ENCODE data around the gene GATD1. TPM values are rescaled to one million over a fixed set of nuclear protein-coding genes. Genes with fewer than 3 reads are reported as not detected.

Gene GATD1
- total RNA-seq, 1 donor from 2014 or later: 51.9 TPM

- H3K27me3 Mint-ChIP-seq (ENCODE audit: low read depth, unreplicated experiment): no peaks in the 10 kb centered on the region
- H3K36me3 ChIP-seq (ENCODE audit: insufficient read depth, low read length): peaks cover 5% of the 10 kb centered on the region
- no peaks in the 10 kb centered on the region for H3K9me3 ChIP-seq (ENCODE audit: insufficient read depth, low read depth, low read length)
- no peaks in the 10 kb centered on the region for H3K36me3 Mint-ChIP-seq (ENCODE audit: low read depth, unreplicated experiment)
- no peak for TF ChIP-seq CTCF (IDR thresholded peaks at IDR 0.05; ENCODE audit: insufficient read depth, low read depth, low read length)
- TF ChIP-seq EZH2 (IDR thresholded peaks at IDR 0.05; ENCODE audit: insufficient read depth, low read length): no peak
- FAIRE-seq: no peak
- H4K20me1 ChIP-seq (ENCODE audit: insufficient read depth, low read length): peaks cover 51% of the 10 kb centered on the region
- H3K4me1 ChIP-seq (ENCODE audit: insufficient read depth, low read length): peaks cover 15% of the 10 kb centered on the region
- peak overlapping the region; percentile 6 for H3K4me2 ChIP-seq (ENCODE audit: low read length)
- peaks cover 10% of the 10 kb centered on the region for H3K4me1 Mint-ChIP-seq (ENCODE audit: low read depth, unreplicated experiment)
- peak overlapping the region; percentile 34 for H3K4me3 Mint-ChIP-seq (ENCODE audit: unreplicated experiment)
- no peak overlapping the region for H2AFZ ChIP-seq (ENCODE audit: low read depth, low read length)
- peaks cover 68% of the 10 kb centered on the region for H3K79me2 ChIP-seq (ENCODE audit: insufficient read depth, low read length)
- DNase-seq (ENCODE audit: low read depth): no peak
- H3K9me3 Mint-ChIP-seq (ENCODE audit: unreplicated experiment): no peaks in the 10 kb centered on the region
- no peak overlapping the region for H3K27ac ChIP-seq (ENCODE audit: low read depth, low read length)
- H3K27me3 ChIP-seq (ENCODE audit: insufficient read depth, low read length): no peaks in the 10 kb centered on the region
- H3K9ac ChIP-seq (ENCODE audit: low read length): no peak overlapping the region
- no peak overlapping the region for H3K27ac Mint-ChIP-seq (ENCODE audit: unreplicated experiment)
- H3K4me3 ChIP-seq (ENCODE audit: insufficient read depth, low read depth, low read length): no peak overlapping the region
Measured at GRCh38 chr11:749731-750130, 27.6 kb downstream of the GATD1 start.

- H3K36me3 ChIP-seq (ENCODE audit: insufficient read depth, low read length): peaks cover 5% of the 10 kb centered on the region
- H3K27me3 Mint-ChIP-seq (ENCODE audit: low read depth, unreplicated experiment): no peaks in the 10 kb centered on the region
- peak overlapping the region; percentile 93 for H3K9ac ChIP-seq (ENCODE audit: low read length)
- FAIRE-seq (no peak), DNase-seq (ENCODE audit: low read depth) (no peak)
- H3K27ac Mint-ChIP-seq (ENCODE audit: unreplicated experiment): peak overlapping the region; percentile 90
- peak overlapping the region; percentile 93 for H3K4me3 Mint-ChIP-seq (ENCODE audit: unreplicated experiment)
- H3K36me3 Mint-ChIP-seq (ENCODE audit: low read depth, unreplicated experiment): no peaks in the 10 kb centered on the region
- H3K27me3 ChIP-seq (ENCODE audit: insufficient read depth, low read length): no peaks in the 10 kb centered on the region
- peak overlapping the region; percentile 76 for H3K4me3 ChIP-seq (ENCODE audit: insufficient read depth, low read depth, low read length)
- H3K9me3 ChIP-seq (ENCODE audit: insufficient read depth, low read depth, low read length): no peaks in the 10 kb centered on the region
- no peaks in the 10 kb centered on the region for H3K9me3 Mint-ChIP-seq (ENCODE audit: unreplicated experiment)
- H3K79me2 ChIP-seq (ENCODE audit: insufficient read depth, low read length): peaks cover 53% of the 10 kb centered on the region
- H3K4me2 ChIP-seq (ENCODE audit: low read length): peak overlapping the region; percentile 92
- H4K20me1 ChIP-seq (ENCODE audit: insufficient read depth, low read length): peaks cover 37% of the 10 kb centered on the region
- peaks cover 10% of the 10 kb centered on the region for H3K4me1 Mint-ChIP-seq (ENCODE audit: low read depth, unreplicated experiment)
- peak overlapping the region; percentile 61 for H3K27ac ChIP-seq (ENCODE audit: low read depth, low read length)
- H3K4me1 ChIP-seq (ENCODE audit: insufficient read depth, low read length): peaks cover 15% of the 10 kb centered on the region
- TF ChIP-seq CTCF (IDR thresholded peaks at IDR 0.05; ENCODE audit: insufficient read depth, low read depth, low read length) (no peak), EZH2 (IDR thresholded peaks at IDR 0.05; ENCODE audit: insufficient read depth, low read length) (no peak)
- H2AFZ ChIP-seq (ENCODE audit: low read depth, low read length): peak overlapping the region; percentile 84
Measured at GRCh38 chr11:748007-748359, 29.3 kb downstream of the GATD1 start.

GRCh38 chr11:747158-748006 lies 29.9 kb downstream of the GATD1 start, which contains the start of gene TALDO1:
TALDO1 (plus strand) TSS chr11:747464; CDS start chr11:747482, 18 bp downstream.
- H3K9me3 ChIP-seq (ENCODE audit: insufficient read depth, low read depth, low read length): no peaks in the 10 kb centered on the region
- no peaks in the 10 kb centered on the region for H3K27me3 ChIP-seq (ENCODE audit: insufficient read depth, low read length)
- peak within 1 kb of the TSS; percentile 93 for H3K4me3 Mint-ChIP-seq (ENCODE audit: unreplicated experiment)
- DNase-seq (ENCODE audit: low read depth) (peak; percentile 57), FAIRE-seq (no peak)
- no peaks in the 10 kb centered on the region for H3K27me3 Mint-ChIP-seq (ENCODE audit: low read depth, unreplicated experiment)
- no peaks in the 10 kb centered on the region for H3K9me3 Mint-ChIP-seq (ENCODE audit: unreplicated experiment)
- peaks cover 47% of the 10 kb centered on the region for H3K79me2 ChIP-seq (ENCODE audit: insufficient read depth, low read length)
- H3K4me1 Mint-ChIP-seq (ENCODE audit: low read depth, unreplicated experiment): peaks cover 10% of the 10 kb centered on the region
- H3K4me3 ChIP-seq (ENCODE audit: insufficient read depth, low read depth, low read length): peak within 1 kb of the TSS; percentile 76
- H3K27ac ChIP-seq (ENCODE audit: low read depth, low read length): peak within 1 kb of the TSS; percentile 61
- H2AFZ ChIP-seq (ENCODE audit: low read depth, low read length): peak within 1 kb of the TSS; percentile 96
- peaks cover 32% of the 10 kb centered on the region for H4K20me1 ChIP-seq (ENCODE audit: insufficient read depth, low read length)
- no peaks in the 10 kb centered on the region for H3K36me3 Mint-ChIP-seq (ENCODE audit: low read depth, unreplicated experiment)
- H3K27ac Mint-ChIP-seq (ENCODE audit: unreplicated experiment): peak within 1 kb of the TSS; percentile 90
- H3K4me2 ChIP-seq (ENCODE audit: low read length): peak within 1 kb of the TSS; percentile 92
- H3K36me3 ChIP-seq (ENCODE audit: insufficient read depth, low read length): peaks cover 1% of the 10 kb centered on the region
- H3K4me1 ChIP-seq (ENCODE audit: insufficient read depth, low read length): peaks cover 15% of the 10 kb centered on the region
- peak within 1 kb of the TSS; percentile 93 for H3K9ac ChIP-seq (ENCODE audit: low read length)
- no peak for TF ChIP-seq EZH2 (IDR thresholded peaks at IDR 0.05; ENCODE audit: insufficient read depth, low read length)
- TF ChIP-seq CTCF (IDR thresholded peaks at IDR 0.05; ENCODE audit: insufficient read depth, low read depth, low read length): no peak
